OCI-LY3 (cell line): ENCODE data around the gene TTC8.

ENCODE experiments used
- H2AFZ ChIP-seq: fragments of 200-600, 300-600 bp; shearing (Covaris generic); 2 replicates; pipeline ENCODE4 v1.6.0; 2014; ENCODE audit warnings: antibody characterized with exemption, low read depth, low read length
- H3K27ac ChIP-seq: fragments of 200-600, 300-600 bp; sonication (generic); 2 replicates; pipeline ENCODE4 v1.5.1; 2014; ENCODE audit warnings: mild to moderate bottlenecking, low read length, moderate library complexity, mixed read lengths
- H3K27me3 ChIP-seq: fragments of 200-600, 300-600 bp; sonication (generic); 2 replicates; pipeline ENCODE4 v1.6.1; 2014; ENCODE audit warnings: low read depth, low read length, mixed read lengths
- H3K36me3 ChIP-seq: fragments of 200-600, 300-600 bp; sonication (generic); replicated peaks from 2 replicates; pipeline ENCODE3; 2014; ENCODE audit warnings: low read depth, low read length, mixed read lengths
- H3K4me1 ChIP-seq: fragments of 300-600, 200-600 bp; sonication (generic); 2 replicates; pipeline ENCODE4 v1.6.1; 2014; ENCODE audit warnings: low read length, mixed read lengths
- H3K4me2 ChIP-seq: fragments of 200-600, 300-600 bp; sonication (generic); 2 replicates; pipeline ENCODE4 v1.6.1; 2014; ENCODE audit warnings: low read length, mixed read lengths
- H3K4me3 ChIP-seq: fragments of 300-600, 200-600 bp; sonication (generic); 2 replicates; pipeline ENCODE4 v1.5.1; 2014; ENCODE audit warnings: antibody characterized with exemption, mild to moderate bottlenecking, low read length, moderate library complexity
- H3K79me2 ChIP-seq: fragments of 300-600, 200-600 bp; shearing (Covaris generic); 2 replicates; pipeline ENCODE4 v1.6.1; 2014; ENCODE audit warnings: mild to moderate bottlenecking, low read length, mixed read lengths
- H3K9ac ChIP-seq: fragments of 300-600, 200-600 bp; shearing (Covaris generic); 2 replicates; pipeline ENCODE4 v1.6.0; 2014; ENCODE audit warnings: mild to moderate bottlenecking, low read length, moderate library complexity
- H3K9me3 ChIP-seq: fragments of 200-600, 300-600 bp; shearing (Covaris generic); 2 replicates; pipeline ENCODE4 v1.6.1; 2014; ENCODE audit warnings: low read length, mixed read lengths; ENCODE audit not compliant: insufficient read depth
- H4K20me1 ChIP-seq: fragments of 200-600, 300-600 bp; sonication (generic); 2 replicates; pipeline ENCODE4 v1.6.1; 2016; ENCODE audit warnings: low read length, mixed read lengths; ENCODE audit not compliant: insufficient read depth
- CTCF ChIP-seq: fragments of 200-600, 300-600 bp; sonication (generic); IDR thresholded peaks from 2 replicates; pipeline ENCODE4 v1.5.1; 2014; ENCODE audit warnings: antibody characterized with exemption, low read length, low read depth
- EZH2phosphoT487 ChIP-seq: fragments of 200-600 bp; shearing (Covaris generic); IDR thresholded peaks from 2 replicates; pipeline ENCODE4 v1.6.1; 2018; ENCODE audit warnings: antibody characterized with exemption, mixed run types, low read depth

TTC8 gene

GRCh38 chr14:88790501-88791251 is 33.8 kb upstream of the TTC8 start:
- no peak overlapping the region for H3K4me3 ChIP-seq

GRCh38 chr14:88791252-88791621 is 33.2 kb upstream of the TTC8 start:
- Histone ChIP-seq H3K27me3 (no peaks in the 10 kb centered on the region), H3K4me1 (peaks cover 13% of the 10 kb centered on the region), H3K79me2 (no peaks in the 10 kb centered on the region), H3K9ac (no peak overlapping the region), H4K20me1 (no peaks in the 10 kb centered on the region), H3K4me2 (peak overlapping the region; percentile 79), H3K4me3 (peak overlapping the region; percentile 83), H3K27ac (no peak overlapping the region), H3K9me3 (peaks cover 9% of the 10 kb centered on the region; the same call in 1 of the 2 replicates), H3K36me3 (peaks cover 7% of the 10 kb centered on the region), H2AFZ (no peak overlapping the region)
- TF ChIP-seq EZH2phosphoT487 (no peak), CTCF (no peak)

More at GRCh38 chr14:88790501-88791251, 33.8 kb upstream of the TTC8 start:
- H3K9me3 ChIP-seq, result peaks cover 15% of the 10 kb centered on the region; the same call in 1 of the 2 replicates
- no peaks in the 10 kb centered on the region for H3K27me3 ChIP-seq
- H3K27ac ChIP-seq, result no peak overlapping the region
- H2AFZ ChIP-seq, result no peak overlapping the region
- H3K9ac ChIP-seq, result no peak overlapping the region
- no peak for TF ChIP-seq CTCF
- TF ChIP-seq EZH2phosphoT487, result no peak
- H4K20me1 ChIP-seq, result no peaks in the 10 kb centered on the region
- peaks cover 14% of the 10 kb centered on the region for H3K4me1 ChIP-seq
- H3K4me2 ChIP-seq, result peak overlapping the region; percentile 79; the same call in 1 of the 2 replicates
- H3K79me2 ChIP-seq, result no peaks in the 10 kb centered on the region
- peaks cover 12% of the 10 kb centered on the region for H3K36me3 ChIP-seq

- peaks cover 8% of the 10 kb centered on the region for H3K4me1 ChIP-seq
- no peaks in the 10 kb centered on the region for H4K20me1 ChIP-seq
- H3K27me3 ChIP-seq, result no peaks in the 10 kb centered on the region
- H3K36me3 ChIP-seq, result peaks cover 3% of the 10 kb centered on the region
- H2AFZ ChIP-seq, result peak overlapping the region; percentile 57; the same call in 1 of the 2 replicates
- peaks cover 3% of the 10 kb centered on the region; the same call in 1 of the 2 replicates for H3K9me3 ChIP-seq
- H3K4me3 ChIP-seq, result peak overlapping the region; percentile 83
- peak overlapping the region; percentile 40 for H3K27ac ChIP-seq
- no peaks in the 10 kb centered on the region for H3K79me2 ChIP-seq
- H3K4me2 ChIP-seq, result peak overlapping the region; percentile 79
- peak overlapping the region; percentile 67 for H3K9ac ChIP-seq
- TF ChIP-seq CTCF, result no peak
- no peak for TF ChIP-seq EZH2phosphoT487
These were observed 32.6 kb upstream of the TTC8 start for GRCh38 chr14:88791629-88792472.
